IMR-90 (cell line): ENCODE results near the gene PYGO2. TPM values are rescaled to one million over a fixed set of nuclear protein-coding genes. Genes with fewer than 3 reads are reported as not detected.
A peak's percentile ranks its signal among the peaks of the same experiment; 100 is the strongest.

Source experiments
- ATAC-seq: fragments of 200-7000 bp; cut with Tn5 transposase; 2 replicates; pipeline ENCODE4 v1.9.1; 2020; ENCODE audit warnings: low read depth, mild to moderate bottlenecking, moderate library complexity
- BruUV-seq: library from RNA; stranded (reverse); fragments of 400-500 nt; replicated peaks from 2 replicates; lab custom pipeline; 2021; lab: Mats Ljungman, UMichigan
- CTCF ChIA-PET: fragments of 300-600 bp; formaldehyde crosslinking; extraction: SDS; loops from one replicate; lab custom pipeline; 2021; ENCODE audit warnings: antibody characterized with exemption; lab: Yijun Ruan, JAX
- POLR2A ChIA-PET: fragments of 300-600 bp; sonication (Branson Sonifier 250); formaldehyde crosslinking; loops from one replicate; lab custom pipeline; 2022; ENCODE audit warnings: antibody characterized with exemption; ENCODE audit not compliant: unreplicated experiment; lab: Charles Lee
- DNase-seq: peaks from one replicate; pipeline ENCODE4 v3.0.0; 2013
- H2AFZ ChIP-seq: replicated peaks from 2 replicates; pipeline ENCODE3; 2013; ENCODE audit warnings: low read length, mild to moderate bottlenecking; ENCODE audit not compliant: poor library complexity
- H2AK5ac ChIP-seq: 2 replicates; pipeline ENCODE4 v1.6.1; 2013; ENCODE audit warnings: low read depth, low read length, inconsistent platforms
- H2AK9ac ChIP-seq: replicated peaks from 2 replicates; pipeline ENCODE3; 2013; ENCODE audit warnings: mild to moderate bottlenecking, low read depth, low read length, moderate library complexity; ENCODE audit not compliant: poor library complexity
- H2BK120ac ChIP-seq: 2 replicates; pipeline ENCODE4 v1.6.1; 2013; ENCODE audit warnings: low read depth, low read length, inconsistent platforms
- H2BK15ac ChIP-seq: 3 replicates; pipeline ENCODE4 v1.6.1; 2013; ENCODE audit warnings: low read depth, low read length, inconsistent platforms
- H2BK20ac ChIP-seq: 2 replicates; pipeline ENCODE4 v1.6.1; 2013; ENCODE audit warnings: low read depth, mild to moderate bottlenecking, inconsistent platforms, low read length, moderate library complexity
- H2BK5ac ChIP-seq: 2 replicates; pipeline ENCODE4 v1.6.1; 2013; ENCODE audit warnings: mild to moderate bottlenecking, low read depth, low read length, inconsistent platforms; ENCODE audit not compliant: poor library complexity, severe bottlenecking
- H3K14ac ChIP-seq: replicated peaks from 2 replicates; pipeline ENCODE4 v1.6.1; 2013; ENCODE audit warnings: low read depth, low read length, inconsistent platforms
- H3K18ac ChIP-seq: 2 replicates; pipeline ENCODE4 v1.6.1; 2013; ENCODE audit warnings: low read depth, low read length, control low read depth
- H3K23ac ChIP-seq: 2 replicates; pipeline ENCODE4 v1.6.1; 2013; ENCODE audit warnings: low read depth, low read length, inconsistent platforms
- H3K27ac ChIP-seq: 2 replicates; pipeline ENCODE4 v1.5.1; 2013; ENCODE audit warnings: mild to moderate bottlenecking, control low read depth, low read length; ENCODE audit not compliant: insufficient read depth
- H3K27me3 ChIP-seq: 2 replicates; pipeline ENCODE4 v1.6.1; 2013; ENCODE audit warnings: low read length; ENCODE audit not compliant: control insufficient read depth, insufficient read depth
- H3K36me3 ChIP-seq: 2 replicates; pipeline ENCODE4 v1.6.1; 2013; ENCODE audit warnings: low read length, mixed read lengths; ENCODE audit not compliant: control insufficient read depth, insufficient read depth
- H3K4ac ChIP-seq: 2 replicates; pipeline ENCODE4 v1.6.1; 2013; ENCODE audit warnings: low read depth, low read length, inconsistent platforms
- H3K4me1 ChIP-seq: 2 replicates; pipeline ENCODE4 v1.6.1; 2013; ENCODE audit warnings: low read length, mixed read lengths; ENCODE audit not compliant: control insufficient read depth, insufficient read depth
- H3K4me2 ChIP-seq: 2 replicates; pipeline ENCODE4 v1.6.1; 2013; ENCODE audit warnings: low read depth, mild to moderate bottlenecking, control low read depth, low read length, moderate library complexity
- H3K4me3 ChIP-seq: 2 replicates; pipeline ENCODE4 v1.5.1; 2013; ENCODE audit warnings: low read depth, mild to moderate bottlenecking, control low read depth, low read length, moderate library complexity; ENCODE audit not compliant: insufficient read depth
- H3K56ac ChIP-seq: 2 replicates; pipeline ENCODE4 v1.6.1; 2013; ENCODE audit warnings: low read length, inconsistent platforms; ENCODE audit not compliant: insufficient read depth; ENCODE audit errors: extremely low read depth
- H3K79me1 ChIP-seq, 2 experiments: 2 replicates each; pipeline ENCODE4 v1.6.1; 2013; ENCODE audit warnings: low read length in 2 of 2, inconsistent platforms in 1 of 2, low read depth in 1 of 2
- H3K9ac ChIP-seq: 2 replicates; pipeline ENCODE4 v1.6.1; 2013; ENCODE audit warnings: low read depth, low read length, control low read depth
- H3K9me1 ChIP-seq: 2 replicates; pipeline ENCODE4 v1.6.1; 2013; ENCODE audit warnings: low read length, inconsistent platforms; ENCODE audit not compliant: insufficient read depth
- H3K9me3 ChIP-seq: 2 replicates; pipeline ENCODE4 v1.6.1; 2013; ENCODE audit warnings: low read length; ENCODE audit not compliant: control insufficient read depth, insufficient read depth
- H4K20me1 ChIP-seq: 2 replicates; pipeline ENCODE4 v1.6.1; 2013; ENCODE audit warnings: low read length, inconsistent platforms; ENCODE audit not compliant: insufficient read depth
- H4K5ac ChIP-seq: 2 replicates; pipeline ENCODE4 v1.6.1; 2013; ENCODE audit warnings: mild to moderate bottlenecking, low read depth, low read length, control low read depth
- H4K8ac ChIP-seq, 2 experiments: 2 replicates each; pipeline ENCODE4 v1.6.1; 2013; ENCODE audit warnings: low read depth in 2 of 2, low read length in 2 of 2, control low read depth in 1 of 2, inconsistent platforms in 1 of 2
- H4K91ac ChIP-seq: 2 replicates; pipeline ENCODE4 v1.6.1; 2013; ENCODE audit warnings: low read depth, low read length, inconsistent platforms; ENCODE audit not compliant: insufficient read depth
- CEBPB ChIP-seq: IDR thresholded peaks from 2 replicates; pipeline ENCODE4 v1.6.1; 2012; ENCODE audit warnings: low read depth, low read length, improper control_type of control experiment
- FOS ChIP-seq: fragments of 150-350 bp; IDR thresholded peaks from 2 replicates; pipeline ENCODE4 v1.6.1; 2016; ENCODE audit warnings: low read depth, low read length
- MAFK ChIP-seq: IDR thresholded peaks from 2 replicates; pipeline ENCODE4 v1.6.1; 2012; ENCODE audit warnings: low read depth, low read length, improper control_type of control experiment
- RAD21 ChIP-seq: IDR thresholded peaks from 2 replicates; pipeline ENCODE4 v1.6.1; 2012; ENCODE audit warnings: low read length, improper control_type of control experiment
- SMC3 ChIP-seq: fragments of 150-350 bp; IDR thresholded peaks from 2 replicates; pipeline ENCODE4 v1.6.1; 2016; ENCODE audit warnings: low read depth, mild to moderate bottlenecking, antibody characterized with exemption, low read length, moderate library complexity
- WGBS, 2 experiments: methylation state at CpG; one replicate each; pipeline versions ENCODE4 v1.1.5 to v1.1.7; 2013; ENCODE audit warnings: missing lambda C conversion rate in 2 of 2; ENCODE audit not compliant: insufficient read length in 1 of 2; ENCODE audit errors: extremely low coverage in 2 of 2; 5-methylcytosine and 5-hydroxymethylcytosine counted together
- dilution Hi-C: fragments of 300-500 bp; cut with HindIII; formaldehyde crosslinking; loops from one replicate; pipeline ENCODE4 v1.14.3; 2018; ENCODE audit warnings: low sequenced_read_pairs; ENCODE audit not compliant: unreplicated experiment
- in situ Hi-C: fragments of 300-500 bp; cut with MboI; formaldehyde crosslinking; loops from 3 replicates; pipeline ENCODE4 v1.14.3; 2019; ENCODE audit warnings: low sequenced_read_pairs, inconsistent platforms, mixed read lengths
- intact Hi-C: fragments of 100-400 bp; cut with micrococcal nuclease; formaldehyde crosslinking; loops from 2 replicates; pipeline ENCODE4 v1.10.0; 2022
- polyA plus RNA-seq, 3 experiments: library from polyadenylated mRNA; depleted of rRNA; stranded (reverse); fragments of >200 nt; gene quantifications; 2 replicates each; pipeline ENCODE4 v1.2.3, GENCODE V29; 2012; ENCODE audit warnings: low replicate concordance in 1 of 3
- total RNA-seq: library from RNA; depleted of rRNA; stranded (reverse); fragments of >200 nt; gene quantifications from 2 replicates; pipeline ENCODE4 v1.2.3, GENCODE V29; 2012
- TF ChIP-seq, protein P1 (sequence below): conservative IDR thresholded peaks from 2 replicates; pipeline ENCODE4 v1.5.1; 2012; ENCODE audit warnings: mild to moderate bottlenecking, low read depth, low read length, improper control_type of control experiment

Gene PYGO2
- total and polyA plus RNA-seq, 2 of the 4 experiments (the other 2 are of a cell fraction): 5.4 to 14.8 TPM

DNA sequence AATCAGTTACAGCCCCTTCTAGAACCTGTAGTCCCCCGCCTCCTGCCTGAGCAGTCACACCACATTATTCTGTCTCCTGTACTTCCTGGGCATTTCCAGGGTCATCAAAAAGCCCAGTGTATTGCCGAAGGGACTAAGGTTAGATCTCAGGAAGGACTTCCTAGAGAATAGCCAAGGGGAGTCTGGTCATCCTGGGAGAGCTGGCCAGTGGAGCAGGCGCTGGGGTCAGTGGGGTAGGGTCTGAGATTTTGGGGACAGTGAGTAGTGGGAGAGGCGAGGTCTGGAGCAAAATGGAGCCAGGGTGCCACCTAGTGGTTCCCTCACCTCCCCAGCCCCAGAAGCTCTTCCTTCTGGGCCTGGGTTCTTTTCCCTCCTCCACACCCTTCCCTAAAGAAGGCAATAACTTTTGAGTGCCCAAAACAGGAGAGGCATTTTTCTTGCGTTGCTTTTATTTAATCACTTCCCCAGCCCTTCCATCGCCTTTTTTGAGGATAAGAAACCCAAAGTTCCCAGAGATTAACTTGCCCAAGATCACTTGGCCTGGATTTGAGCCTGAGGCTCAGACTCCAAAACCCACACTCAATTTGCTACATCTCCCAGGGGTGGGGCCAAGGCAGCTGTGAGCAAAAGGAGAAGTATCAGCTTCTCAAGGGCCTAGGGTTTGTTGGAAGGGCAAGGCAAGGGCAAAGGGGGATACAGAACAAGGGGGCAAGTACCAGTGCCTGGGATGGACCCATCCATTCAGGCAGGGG, 17.8 kb downstream of the PYGO2 start:
- H2BK15ac ChIP-seq: no peak overlapping the region
- dilution Hi-C loops: no loop called here
- H4K91ac ChIP-seq: no peak overlapping the region
- H4K8ac ChIP-seq: no peak overlapping the region
- H3K9ac ChIP-seq: no peak overlapping the region
- no peak overlapping the region for H2BK5ac ChIP-seq
- H3K14ac ChIP-seq: no peak overlapping the region
- no peak overlapping the region for H3K56ac ChIP-seq
- H3K4me2 ChIP-seq: no peak overlapping the region
- ChIA-PET CTCF (interaction anchor here (0.6 to 1.1 kb wide), 3 partner anchors 17 to 384 kb away, joined by 3 to 4 read pairs (median 3); partner anchors contain the start of gene PYGO2), POLR2A (no interaction called here)
- no peak overlapping the region for H3K23ac ChIP-seq
- H3K18ac ChIP-seq: no peak overlapping the region
- peaks cover 36% of the 10 kb centered on the region for H3K36me3 ChIP-seq
- H3K79me1 ChIP-seq: no peaks in the 10 kb centered on the region
- no peak overlapping the region for H4K5ac ChIP-seq
- DNase-seq: peak; percentile 12
- no peak overlapping the region for H2BK120ac ChIP-seq
- no TSS peak for BruUV-seq
- peak; percentile 81 for ATAC-seq
- H2BK20ac ChIP-seq: no peak overlapping the region
- 41% methylated on average over 2 of the region's 6 CpGs; no CpG with 5 or more reads in 1 of the 2 experiments for WGBS, 2 experiments
- H2AK5ac ChIP-seq: no peak overlapping the region
- no peaks in the 10 kb centered on the region; the same call in 1 of the 2 replicates for H3K4me1 ChIP-seq
- in situ Hi-C loops: no loop called here
- no peaks in the 10 kb centered on the region; the same call in 1 of the 2 replicates for H3K9me1 ChIP-seq
- no peak overlapping the region for H3K4ac ChIP-seq
- no peaks in the 10 kb centered on the region; the same call in 1 of the 2 replicates for H4K20me1 ChIP-seq
- no peak overlapping the region for H3K27ac ChIP-seq
- peak overlapping the region; percentile 15 for H2AK9ac ChIP-seq
- intact Hi-C loops: no loop called here
- no peaks in the 10 kb centered on the region for H3K9me3 ChIP-seq
- H2AFZ ChIP-seq: peak overlapping the region; percentile 61
- H3K27me3 ChIP-seq: no peaks in the 10 kb centered on the region
- TF ChIP-seq SMC3: peak; percentile 71
- TF ChIP-seq FOS: no peak
- TF ChIP-seq, protein P1, sequence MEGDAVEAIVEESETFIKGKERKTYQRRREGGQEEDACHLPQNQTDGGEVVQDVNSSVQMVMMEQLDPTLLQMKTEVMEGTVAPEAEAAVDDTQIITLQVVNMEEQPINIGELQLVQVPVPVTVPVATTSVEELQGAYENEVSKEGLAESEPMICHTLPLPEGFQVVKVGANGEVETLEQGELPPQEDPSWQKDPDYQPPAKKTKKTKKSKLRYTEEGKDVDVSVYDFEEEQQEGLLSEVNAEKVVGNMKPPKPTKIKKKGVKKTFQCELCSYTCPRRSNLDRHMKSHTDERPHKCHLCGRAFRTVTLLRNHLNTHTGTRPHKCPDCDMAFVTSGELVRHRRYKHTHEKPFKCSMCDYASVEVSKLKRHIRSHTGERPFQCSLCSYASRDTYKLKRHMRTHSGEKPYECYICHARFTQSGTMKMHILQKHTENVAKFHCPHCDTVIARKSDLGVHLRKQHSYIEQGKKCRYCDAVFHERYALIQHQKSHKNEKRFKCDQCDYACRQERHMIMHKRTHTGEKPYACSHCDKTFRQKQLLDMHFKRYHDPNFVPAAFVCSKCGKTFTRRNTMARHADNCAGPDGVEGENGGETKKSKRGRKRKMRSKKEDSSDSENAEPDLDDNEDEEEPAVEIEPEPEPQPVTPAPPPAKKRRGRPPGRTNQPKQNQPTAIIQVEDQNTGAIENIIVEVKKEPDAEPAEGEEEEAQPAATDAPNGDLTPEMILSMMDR: peak; percentile 67
- TF ChIP-seq MAFK: no peak
- TF ChIP-seq RAD21: peak; percentile 76
- no peak for TF ChIP-seq CEBPB
- no peak overlapping the region for H3K4me3 ChIP-seq
